Measurements from ENCODE around the gene EIF4E1B. TPM values are rescaled to one million over a fixed set of nuclear protein-coding genes. Genes with fewer than 3 reads are reported as not detected.

EIF4E1B gene
- total and polyA plus RNA-seq, 4 donors: not detected

DNA sequence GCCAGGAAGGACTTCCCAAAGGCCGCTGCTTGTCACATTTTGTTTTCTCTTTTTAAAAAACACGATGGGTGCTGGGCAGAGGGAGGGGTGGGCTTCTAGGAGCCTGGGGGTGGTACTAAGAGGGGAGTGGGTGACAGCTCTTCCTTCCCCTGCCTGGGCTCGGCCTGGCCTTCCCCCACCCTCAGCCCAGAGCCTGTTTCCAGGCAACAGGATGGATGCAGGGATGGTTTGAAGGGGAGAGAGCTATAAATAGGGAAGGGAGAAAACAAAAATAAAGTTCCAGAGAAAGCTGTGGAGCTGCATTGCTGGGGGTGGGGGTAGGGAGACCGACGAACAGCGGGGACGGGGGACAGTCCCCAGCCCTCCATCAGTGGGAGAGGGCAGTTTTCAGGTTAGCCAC is 14.0 kb upstream of the EIF4E1B start:
- no peak for DNase-seq (ENCODE audit: low spot score)
- TF ChIP-seq FOXA1 (IDR thresholded peaks at IDR 0.05): no peak
- TF ChIP-seq JUND (IDR thresholded peaks at IDR 0.05): no peak
- TF ChIP-seq FOXA2 (IDR thresholded peaks at IDR 0.05): no peak
- TF ChIP-seq RAD21 (IDR thresholded peaks at IDR 0.05): no peak
- TF ChIP-seq SP1 (IDR thresholded peaks at IDR 0.05): no peak
- TF ChIP-seq, protein P1, sequence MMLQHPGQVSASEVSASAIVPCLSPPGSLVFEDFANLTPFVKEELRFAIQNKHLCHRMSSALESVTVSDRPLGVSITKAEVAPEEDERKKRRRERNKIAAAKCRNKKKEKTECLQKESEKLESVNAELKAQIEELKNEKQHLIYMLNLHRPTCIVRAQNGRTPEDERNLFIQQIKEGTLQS (IDR thresholded peaks at IDR 0.05): no peak
- TF ChIP-seq, protein P2, sequence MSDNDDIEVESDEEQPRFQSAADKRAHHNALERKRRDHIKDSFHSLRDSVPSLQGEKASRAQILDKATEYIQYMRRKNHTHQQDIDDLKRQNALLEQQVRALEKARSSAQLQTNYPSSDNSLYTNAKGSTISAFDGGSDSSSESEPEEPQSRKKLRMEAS (IDR thresholded peaks at IDR 0.05): no peak
- no peak for TF ChIP-seq YY1 (IDR thresholded peaks at IDR 0.05)
- no peak for TF ChIP-seq GABPA (IDR thresholded peaks at IDR 0.05 in 1 of 2, conservative IDR thresholded peaks at IDR 0.05 in 1 of 2)
- TF ChIP-seq HNF4A (conservative IDR thresholded peaks at IDR 0.05): no peak
- TF ChIP-seq EGR1 (IDR thresholded peaks at IDR 0.05; ENCODE audit: low read depth in 2 of 2): no peak
- TF ChIP-seq CTCF (IDR thresholded peaks at IDR 0.05; ENCODE audit: low read depth, low read length, missing input control): no peak
- TF ChIP-seq HNF4G (IDR thresholded peaks at IDR 0.05): no peak
- H3K9me3 ChIP-seq (ENCODE audit: control insufficient read depth in 4 of 4, low read length in 3 of 4): no peaks in the 10 kb centered on the region
- H3K4me1 ChIP-seq (ENCODE audit: control insufficient read depth in 4 of 4, insufficient read depth in 4 of 4, low read length in 3 of 4): peaks cover 0 to 4% (median 0%) of the 10 kb centered on the region in 4 donors
- H3K9ac ChIP-seq (ENCODE audit: low read depth in 1 of 2, low read length in 2 of 2): no peak overlapping the region
- no peak overlapping the region for H3K27ac ChIP-seq (ENCODE audit: low read depth in 1 of 2, low read length in 2 of 2)
- H3K4me3 ChIP-seq (ENCODE audit: low read depth in 1 of 3, low read length in 3 of 3): no peak overlapping the region
- WGBS: 62% methylated on average over 7 of the region's 7 CpGs
- no peaks in the 10 kb centered on the region for H3K36me3 ChIP-seq (ENCODE audit: control insufficient read depth in 4 of 4, insufficient read depth in 3 of 4, low read depth in 1 of 4, low read length in 3 of 4)
- H3K27me3 ChIP-seq (ENCODE audit: control insufficient read depth in 4 of 4, insufficient read depth in 4 of 4, low read length in 3 of 4): peaks cover 0 to 13% (median 8%) of the 10 kb centered on the region in 4 donors

- Histone ChIP-seq H3K4me1 (ENCODE audit: control insufficient read depth in 4 of 4, insufficient read depth in 4 of 4, low read length in 3 of 4) (peaks cover 0 to 4% (median 0%) of the 10 kb centered on the region in 4 donors), H3K9ac (ENCODE audit: low read depth in 1 of 2, low read length in 2 of 2) (no peak overlapping the region), H3K27ac (ENCODE audit: low read depth in 1 of 2, low read length in 2 of 2) (no peak overlapping the region), H3K27me3 (ENCODE audit: control insufficient read depth in 4 of 4, insufficient read depth in 4 of 4, low read length in 3 of 4) (peaks cover 0 to 13% (median 8%) of the 10 kb centered on the region in 4 donors), H3K4me3 (ENCODE audit: low read depth in 1 of 3, low read length in 3 of 3) (no peak overlapping the region), H3K9me3 (ENCODE audit: control insufficient read depth in 4 of 4, low read length in 3 of 4) (no peaks in the 10 kb centered on the region), H3K36me3 (ENCODE audit: control insufficient read depth in 4 of 4, insufficient read depth in 3 of 4, low read depth in 1 of 4, low read length in 3 of 4) (no peaks in the 10 kb centered on the region)
- TF ChIP-seq FOXA1 (IDR thresholded peaks at IDR 0.05): no peak
- TF ChIP-seq, protein P1 (IDR thresholded peaks at IDR 0.05): no peak
- TF ChIP-seq NR2F2 (IDR thresholded peaks at IDR 0.05): no peak
- TF ChIP-seq REST (IDR thresholded peaks at IDR 0.05): no peak
- no peak for TF ChIP-seq GABPA (IDR thresholded peaks at IDR 0.05 in 1 of 2, conservative IDR thresholded peaks at IDR 0.05 in 1 of 2)
- TF ChIP-seq HNF4G (IDR thresholded peaks at IDR 0.05): no peak
- TF ChIP-seq ZBTB33 (IDR thresholded peaks at IDR 0.05): no peak
- no peak for TF ChIP-seq EGR1 (IDR thresholded peaks at IDR 0.05; ENCODE audit: low read depth in 2 of 2)
- no peak for TF ChIP-seq YY1 (IDR thresholded peaks at IDR 0.05)
- no peak for TF ChIP-seq HNF4A (conservative IDR thresholded peaks at IDR 0.05)
- no peak for TF ChIP-seq SP1 (IDR thresholded peaks at IDR 0.05)
- TF ChIP-seq RAD21 (IDR thresholded peaks at IDR 0.05): no peak
- no peak for TF ChIP-seq CTCF (IDR thresholded peaks at IDR 0.05; ENCODE audit: low read depth, low read length, missing input control)
- no peak for TF ChIP-seq TAF1 (conservative IDR thresholded peaks at IDR 0.05)
- no peak for TF ChIP-seq JUND (IDR thresholded peaks at IDR 0.05)
- no peak for TF ChIP-seq FOXA2 (IDR thresholded peaks at IDR 0.05)
- TF ChIP-seq RXRA (IDR thresholded peaks at IDR 0.05): no peak
- TF ChIP-seq, protein P2 (IDR thresholded peaks at IDR 0.05): no peak
- WGBS: 34% methylated on average over 19 of the region's 19 CpGs
- DNase-seq (ENCODE audit: low spot score): no peak
Measured at GRCh38 chr5:176618783-176619182, 11.7 kb upstream of the EIF4E1B start.

Data from liver (tissue), 9 donors.